ENCODE data around the gene KHDRBS2.

DNA sequence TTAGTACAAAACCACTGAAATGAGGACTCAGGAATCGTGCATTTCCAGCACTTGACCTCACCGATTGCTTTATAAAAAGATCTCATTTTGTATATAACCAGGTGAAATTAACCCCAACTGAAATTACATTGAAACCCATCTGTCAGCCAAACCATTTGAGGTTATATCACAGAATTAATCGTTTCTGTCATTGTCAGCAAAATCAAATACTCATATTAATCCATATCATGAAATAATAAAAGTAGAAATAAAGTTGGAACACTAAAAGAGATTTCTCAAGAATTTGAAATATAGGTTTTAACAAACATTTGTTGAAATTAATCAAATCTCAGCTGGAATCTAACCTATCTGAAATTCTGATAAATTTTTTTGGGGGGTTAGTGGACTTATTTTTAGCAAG is 23.7 kb downstream of the KHDRBS2 start:
- TF ChIP-seq, protein P1, sequence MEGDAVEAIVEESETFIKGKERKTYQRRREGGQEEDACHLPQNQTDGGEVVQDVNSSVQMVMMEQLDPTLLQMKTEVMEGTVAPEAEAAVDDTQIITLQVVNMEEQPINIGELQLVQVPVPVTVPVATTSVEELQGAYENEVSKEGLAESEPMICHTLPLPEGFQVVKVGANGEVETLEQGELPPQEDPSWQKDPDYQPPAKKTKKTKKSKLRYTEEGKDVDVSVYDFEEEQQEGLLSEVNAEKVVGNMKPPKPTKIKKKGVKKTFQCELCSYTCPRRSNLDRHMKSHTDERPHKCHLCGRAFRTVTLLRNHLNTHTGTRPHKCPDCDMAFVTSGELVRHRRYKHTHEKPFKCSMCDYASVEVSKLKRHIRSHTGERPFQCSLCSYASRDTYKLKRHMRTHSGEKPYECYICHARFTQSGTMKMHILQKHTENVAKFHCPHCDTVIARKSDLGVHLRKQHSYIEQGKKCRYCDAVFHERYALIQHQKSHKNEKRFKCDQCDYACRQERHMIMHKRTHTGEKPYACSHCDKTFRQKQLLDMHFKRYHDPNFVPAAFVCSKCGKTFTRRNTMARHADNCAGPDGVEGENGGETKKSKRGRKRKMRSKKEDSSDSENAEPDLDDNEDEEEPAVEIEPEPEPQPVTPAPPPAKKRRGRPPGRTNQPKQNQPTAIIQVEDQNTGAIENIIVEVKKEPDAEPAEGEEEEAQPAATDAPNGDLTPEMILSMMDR (IDR thresholded peaks at IDR 0.05; ENCODE audit: insufficient read depth, low read length, poor library complexity, severe bottlenecking) = no peak
- no peak for TF ChIP-seq EZH2phosphoT487 (conservative IDR thresholded peaks at IDR 0.05; ENCODE audit: low read length)
